Hepatocyte (in vitro differentiated cells): ENCODE measurements around the gene ITGB3. TPM values are rescaled to one million over a fixed set of nuclear protein-coding genes. Genes with fewer than 3 reads are reported as not detected.
A peak's percentile ranks its signal among the peaks of the same experiment; 100 is the strongest.

Source experiments
- DNase-seq: peaks from one replicate; pipeline ENCODE4 v3.0.0-alpha.2; 2016; ENCODE audit warnings: low spot score
- H2AFZ ChIP-seq: fragments of 200-600 bp; sonication (generic); 2 replicates; pipeline ENCODE4 v1.6.0; 2016; ENCODE audit warnings: antibody characterized with exemption, mild to moderate bottlenecking
- H3K27ac ChIP-seq: fragments of 200-600 bp; sonication (generic); 2 replicates; pipeline ENCODE4 v1.5.1; 2016; ENCODE audit warnings: mild to moderate bottlenecking
- H3K27me3 ChIP-seq: fragments of 200-600 bp; sonication (generic); 2 replicates; pipeline ENCODE4 v1.6.1; 2016
- H3K36me3 ChIP-seq: fragments of 200-600 bp; sonication (generic); replicated peaks from 2 replicates; pipeline ENCODE4 v1.5.1; 2016; ENCODE audit warnings: low read depth; ENCODE audit not compliant: insufficient read depth
- H3K4me1 ChIP-seq: fragments of 200-600 bp; sonication (generic); 2 replicates; pipeline ENCODE4 v1.5.1; 2016; ENCODE audit warnings: mild to moderate bottlenecking, moderate library complexity; ENCODE audit not compliant: insufficient read depth
- H3K4me2 ChIP-seq: fragments of 200-600 bp; sonication (generic); 2 replicates; pipeline ENCODE4 v1.6.0; 2016
- H3K4me3 ChIP-seq: fragments of 200-600 bp; sonication (generic); 2 replicates; pipeline ENCODE4 v1.5.1; 2016; ENCODE audit warnings: mild to moderate bottlenecking
- H3K79me2 ChIP-seq: fragments of 200-600 bp; sonication (generic); 2 replicates; pipeline ENCODE4 v1.6.0; 2017; ENCODE audit warnings: mild to moderate bottlenecking
- H3K9me2 ChIP-seq: fragments of 200-600 bp; sonication (generic); replicated peaks from 2 replicates; pipeline ENCODE4 v1.6.0; 2017; ENCODE audit warnings: mild to moderate bottlenecking; ENCODE audit not compliant: insufficient read depth
- H3K9me3 ChIP-seq: fragments of 200-600 bp; sonication (generic); 2 replicates; pipeline ENCODE4 v1.5.1; 2016; ENCODE audit warnings: low read depth, mild to moderate bottlenecking
- H4K20me1 ChIP-seq: fragments of 200-600 bp; sonication (generic); 2 replicates; pipeline ENCODE4 v1.6.0; 2016; ENCODE audit warnings: mild to moderate bottlenecking; ENCODE audit not compliant: insufficient read depth, poor library complexity, severe bottlenecking
- CTCF ChIP-seq: fragments of 200-600 bp; sonication (generic); IDR thresholded peaks from 2 replicates; pipeline ENCODE4 v1.5.1; 2016; ENCODE audit warnings: antibody characterized with exemption, mild to moderate bottlenecking; ENCODE audit not compliant: poor library complexity
- EZH2 ChIP-seq: fragments of 200-600 bp; sonication (generic); IDR thresholded peaks from 2 replicates; pipeline ENCODE4 v1.6.1; 2016; ENCODE audit warnings: antibody characterized with exemption, mild to moderate bottlenecking, borderline replicate concordance
- EZH2phosphoT487 ChIP-seq: fragments of 200-600 bp; sonication (generic); IDR thresholded peaks from one replicate; pipeline ENCODE4 v1.6.1; 2018; ENCODE audit warnings: antibody characterized with exemption, mild to moderate bottlenecking, low read depth, moderate library complexity; ENCODE audit not compliant: unreplicated experiment, severe bottlenecking
- WGBS: methylation state at CpG from one replicate; pipeline ENCODE4 v1.1.6; 2016; ENCODE audit warnings: low lambda C conversion rate; ENCODE audit errors: missing lambda C conversion rate; 5-methylcytosine and 5-hydroxymethylcytosine counted together
- polyA plus RNA-seq: library from polyadenylated mRNA; unstranded; fragments of >200 nt; fragmentation: Nextera tagmentation; extraction: Ambion mirVana; gene quantifications from 2 replicates; pipeline ENCODE4 v1.2.1, GENCODE V29; 2016
- total RNA-seq: library from RNA; depleted of rRNA; stranded (reverse); fragments of >200 nt; gene quantifications from 2 replicates; pipeline ENCODE4 v1.2.3, GENCODE V29; 2014

ITGB3 gene
- total and polyA plus RNA-seq, 2 experiments from 2014 or later: 0.66 to 1.4 TPM

- no peaks in the 10 kb centered on the region for H3K9me3 ChIP-seq
- no peak overlapping the region for H3K27ac ChIP-seq
- no peak for DNase-seq
- no peaks in the 10 kb centered on the region for H3K79me2 ChIP-seq
- no peak overlapping the region for H3K4me2 ChIP-seq
- no peak for TF ChIP-seq EZH2phosphoT487
- no peak for TF ChIP-seq EZH2
- TF ChIP-seq CTCF: no peak
- no peak overlapping the region for H2AFZ ChIP-seq
- no peaks in the 10 kb centered on the region for H3K27me3 ChIP-seq
- H3K4me3 ChIP-seq: no peak overlapping the region
- peaks cover 16% of the 10 kb centered on the region for H3K4me1 ChIP-seq
- no peaks in the 10 kb centered on the region for H3K36me3 ChIP-seq
- no peaks in the 10 kb centered on the region for H3K9me2 ChIP-seq
- 97% methylated on average over 7 of the region's 7 CpGs for WGBS
- H4K20me1 ChIP-seq: no peaks in the 10 kb centered on the region
These were observed 15.8 kb upstream of the ITGB3 start for GRCh38 chr17:47237841-47238240.

DNA sequence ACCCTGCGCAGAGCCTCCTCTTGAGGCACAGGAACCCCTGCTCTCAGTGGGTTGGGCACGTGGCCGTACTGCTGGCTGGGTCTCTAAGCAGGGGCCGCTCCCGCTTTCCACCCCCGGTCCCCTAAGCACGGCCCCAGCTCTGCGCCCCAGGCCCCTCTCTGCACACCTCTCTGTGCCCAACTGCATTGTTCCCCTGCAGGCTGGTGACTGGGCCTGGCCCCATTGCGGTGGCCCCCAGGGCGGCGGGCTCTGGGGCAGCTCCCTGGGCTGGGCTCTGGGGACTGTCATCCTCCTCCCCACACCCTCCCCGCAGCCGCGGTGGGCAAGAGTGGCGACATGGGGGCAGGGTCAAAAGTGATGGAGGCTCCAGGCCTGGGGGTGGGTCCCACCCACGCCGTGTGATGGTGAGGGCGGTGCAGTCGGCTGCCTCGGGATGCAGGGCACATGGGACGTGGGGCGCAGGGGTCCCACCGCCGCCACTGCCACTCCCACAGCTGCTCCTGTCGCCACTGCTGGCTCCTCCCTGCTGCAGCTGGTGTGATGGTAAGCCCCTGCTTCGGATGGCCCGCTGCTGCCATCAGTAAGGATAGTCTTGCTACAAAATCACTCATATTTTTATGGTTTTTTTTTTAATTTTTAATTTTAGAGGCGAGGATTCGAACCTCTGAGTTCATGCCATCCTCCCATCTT lies 15.2 kb upstream of the ITGB3 start:
- TF ChIP-seq EZH2: no peak
- TF ChIP-seq EZH2phosphoT487: no peak
- no peak for TF ChIP-seq CTCF
- 96% methylated on average over 26 of the region's 29 CpGs for WGBS
- Histone ChIP-seq H3K9me2 (no peaks in the 10 kb centered on the region), H2AFZ (no peak overlapping the region), H3K79me2 (no peaks in the 10 kb centered on the region), H3K4me3 (no peak overlapping the region), H3K27ac (no peak overlapping the region), H3K27me3 (no peaks in the 10 kb centered on the region), H3K9me3 (no peaks in the 10 kb centered on the region), H3K4me1 (peaks cover 16% of the 10 kb centered on the region), H3K36me3 (no peaks in the 10 kb centered on the region), H3K4me2 (no peak overlapping the region), H4K20me1 (no peaks in the 10 kb centered on the region)
- no peak for DNase-seq

- no peak for DNase-seq
- Histone ChIP-seq H3K4me3 (no peak overlapping the region), H3K36me3 (no peaks in the 10 kb centered on the region), H3K27ac (peak overlapping the region; percentile 83), H3K4me1 (peaks cover 16% of the 10 kb centered on the region), H3K9me2 (no peaks in the 10 kb centered on the region), H3K79me2 (no peaks in the 10 kb centered on the region), H3K4me2 (peak overlapping the region; percentile 48), H3K27me3 (no peaks in the 10 kb centered on the region), H3K9me3 (no peaks in the 10 kb centered on the region), H2AFZ (peak overlapping the region; percentile 30), H4K20me1 (no peaks in the 10 kb centered on the region)
- no peak for TF ChIP-seq EZH2
- no peak for TF ChIP-seq CTCF
- TF ChIP-seq EZH2phosphoT487: no peak
- 75% methylated on average over 7 of the region's 7 CpGs for WGBS
These were observed 14.0 kb upstream of the ITGB3 start for GRCh38 chr17:47239619-47239966.
